NK-92 (cell line): ENCODE data around the gene PCDH15.
"Not testable (repeated sequence)": the region's sequence is repeated elsewhere in the genome, so short reads cannot be mapped to it uniquely, and the experiment has no call there.

Experiments used
- DNase-seq: peaks from one replicate; lab custom pipeline; 2025; ENCODE audit not compliant: unreplicated experiment; lab: John Stamatoyannopoulos, UW

PCDH15 gene

DNA sequence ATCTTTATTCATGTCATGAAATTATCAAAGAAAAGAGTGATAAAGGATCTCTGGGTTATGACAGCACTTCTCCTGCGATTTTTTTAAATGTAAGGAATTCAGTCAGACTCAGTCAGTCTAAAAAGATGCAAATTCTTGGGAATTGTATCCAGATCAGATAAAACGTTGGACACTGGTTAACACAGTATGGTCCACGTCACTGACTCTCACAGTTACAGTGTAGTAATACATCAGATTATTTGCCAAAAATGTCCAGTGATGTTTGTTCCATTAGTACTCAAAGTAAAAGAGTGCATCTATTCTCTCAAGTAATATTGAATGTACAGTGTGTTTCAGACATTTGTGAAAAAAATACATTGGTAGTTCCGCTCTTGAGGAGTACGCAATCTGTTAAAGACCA lies 224.5 kb downstream of the PCDH15 start:
- no peak for DNase-seq

DNA sequence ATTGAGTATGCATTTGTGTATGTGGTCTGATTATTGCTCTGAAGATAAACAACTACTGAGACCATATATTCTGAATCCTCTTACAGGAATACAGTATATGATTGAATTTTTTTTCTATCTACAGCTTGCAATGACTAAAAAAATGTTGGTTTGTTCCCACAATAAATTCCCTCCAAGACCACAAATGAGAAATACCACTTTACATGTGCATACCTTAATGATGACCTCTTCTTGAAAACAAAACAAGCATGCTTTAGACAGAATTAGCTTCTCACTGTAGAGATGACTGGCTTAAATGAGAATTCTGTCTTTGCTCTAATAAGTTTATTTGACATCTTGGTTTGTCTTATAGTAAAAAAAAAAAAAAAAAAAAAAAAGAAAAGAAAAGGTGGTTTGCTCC lies 241.5 kb downstream of the PCDH15 start:
- no peak for DNase-seq

DNA sequence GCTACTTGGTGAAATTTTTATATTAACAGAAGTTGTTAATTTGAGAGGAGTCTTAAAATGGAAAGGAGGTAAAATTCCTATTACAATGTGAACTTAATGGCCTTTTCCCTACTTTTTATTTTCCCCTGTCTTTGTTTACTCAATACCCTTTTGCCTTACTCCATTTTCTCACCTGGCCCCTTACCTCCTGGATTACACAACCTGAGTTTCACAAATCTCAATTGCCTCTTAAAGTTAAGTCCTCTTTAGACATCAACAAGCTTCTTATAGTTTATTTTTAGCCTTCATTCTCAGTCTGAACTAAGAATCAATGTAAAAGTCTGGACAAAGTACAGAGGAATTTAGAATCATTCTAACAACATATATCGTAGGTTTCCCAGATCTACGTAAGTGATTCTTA lies 247.0 kb downstream of the PCDH15 start:
- no peak for DNase-seq

DNA sequence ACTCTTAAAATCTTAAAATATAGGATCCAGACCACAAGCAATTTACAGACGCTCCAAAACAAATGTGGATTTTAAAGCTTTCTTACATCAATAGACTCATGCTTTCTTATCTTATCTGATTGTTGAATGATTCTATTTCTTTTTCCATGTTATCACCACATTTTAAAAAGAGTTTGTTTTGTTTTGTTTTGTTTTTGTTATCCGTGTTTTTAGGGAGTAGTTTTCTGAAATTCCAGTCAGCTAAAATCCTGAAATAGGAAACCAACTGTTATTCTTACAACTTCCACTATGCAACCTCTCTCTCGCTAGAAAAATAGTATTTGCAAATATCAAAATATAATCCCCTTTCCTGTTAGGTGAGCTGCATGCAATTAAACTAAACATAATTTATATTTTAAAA lies 251.0 kb downstream of the PCDH15 start:
- DNase-seq: no peak

DNA sequence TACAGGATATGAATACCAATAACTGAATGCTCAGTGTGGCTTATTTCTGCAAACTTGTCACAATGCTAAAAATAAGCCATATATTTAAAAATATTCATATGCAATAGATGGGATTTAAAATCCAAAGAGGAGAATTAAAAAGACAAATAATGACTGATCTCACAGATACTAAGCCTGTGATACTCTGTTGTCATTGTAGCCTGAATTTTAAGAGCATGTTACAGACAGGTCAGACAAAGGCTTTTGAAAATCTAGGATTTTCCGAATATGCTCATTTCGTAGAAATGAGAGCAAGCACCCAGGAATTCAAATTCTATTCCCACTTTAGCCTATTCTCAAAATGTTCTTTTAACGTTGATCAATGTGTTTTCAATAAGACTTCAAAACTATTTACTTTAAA lies 269.7 kb downstream of the PCDH15 start:
- no peak for DNase-seq

DNA sequence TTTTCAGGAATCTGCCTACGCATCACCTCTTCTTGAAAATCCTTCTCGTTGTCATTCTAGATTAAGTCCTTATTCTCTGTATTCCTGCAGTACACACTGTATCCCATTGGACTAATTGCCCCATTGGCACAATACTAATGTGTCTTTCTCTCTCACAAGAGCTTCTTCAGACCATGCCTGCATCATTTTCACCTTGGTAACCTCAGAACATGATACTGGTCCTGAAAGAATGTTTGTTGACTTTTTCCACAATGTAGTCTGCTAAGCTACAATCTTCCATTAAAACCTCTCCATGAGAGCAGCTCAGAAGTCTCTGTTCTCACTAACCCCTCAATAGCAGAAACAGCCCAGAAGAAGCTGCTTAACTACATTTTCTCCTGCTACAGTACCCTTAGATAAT lies 270.7 kb downstream of the PCDH15 start:
- no peak for DNase-seq

DNA sequence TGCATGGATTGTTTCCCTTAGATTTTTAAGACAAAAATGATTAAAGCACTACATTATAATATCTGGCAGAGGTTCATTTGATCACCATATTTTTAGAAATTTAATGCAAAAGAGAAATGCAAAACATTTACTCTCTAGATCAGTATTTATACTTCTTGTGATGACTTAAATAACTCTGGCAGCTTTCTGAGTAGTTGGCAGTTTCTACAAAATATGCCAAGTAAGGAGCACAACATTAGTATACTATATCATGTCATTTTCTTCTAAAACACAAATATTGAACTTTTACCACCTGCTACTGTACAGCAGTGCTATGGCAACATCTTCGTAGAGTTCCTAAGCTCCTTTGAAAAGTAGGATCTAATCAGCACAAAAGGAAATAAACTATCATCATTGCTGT lies 275.2 kb downstream of the PCDH15 start:
- DNase-seq: no peak

GRCh38 chr10:54515244-54515643 lies 285.8 kb downstream of the PCDH15 start:
- DNase-seq: not testable (repeated sequence)

DNA sequence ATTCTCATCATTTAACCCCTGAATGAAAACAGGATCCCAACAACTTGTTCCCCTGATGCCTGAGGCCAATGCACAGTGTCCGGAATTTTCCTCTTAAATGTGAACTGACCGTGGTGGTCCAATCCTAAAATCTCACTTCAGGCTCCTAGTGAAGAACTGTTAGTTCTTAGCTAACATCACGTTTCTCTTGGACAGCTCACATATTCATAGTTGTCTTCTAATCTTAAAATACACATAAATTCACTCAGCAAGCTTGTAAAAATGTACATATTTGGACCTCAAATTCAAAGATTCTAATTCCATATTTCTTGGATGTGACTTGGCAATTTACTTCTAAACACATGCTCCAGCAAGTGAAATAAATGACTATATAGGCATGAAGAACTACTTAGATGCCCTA lies 297.2 kb downstream of the PCDH15 start:
- no peak for DNase-seq

GRCh38 chr10:54501929-54502328 lies 299.1 kb downstream of the PCDH15 start:
- DNase-seq: no peak

GRCh38 chr10:54496852-54497251 lies 304.2 kb downstream of the PCDH15 start:
- DNase-seq: no peak

GRCh38 chr10:54487743-54488142 lies 313.3 kb downstream of the PCDH15 start:
- DNase-seq: no peak

- no peak for DNase-seq
These were observed 315.1 kb downstream of the PCDH15 start for GRCh38 chr10:54485971-54486370.

- DNase-seq: no peak
These were observed 316.8 kb downstream of the PCDH15 start for GRCh38 chr10:54484186-54484585.

- no peak for DNase-seq
These were observed 322.4 kb downstream of the PCDH15 start for GRCh38 chr10:54478601-54479000.

DNA sequence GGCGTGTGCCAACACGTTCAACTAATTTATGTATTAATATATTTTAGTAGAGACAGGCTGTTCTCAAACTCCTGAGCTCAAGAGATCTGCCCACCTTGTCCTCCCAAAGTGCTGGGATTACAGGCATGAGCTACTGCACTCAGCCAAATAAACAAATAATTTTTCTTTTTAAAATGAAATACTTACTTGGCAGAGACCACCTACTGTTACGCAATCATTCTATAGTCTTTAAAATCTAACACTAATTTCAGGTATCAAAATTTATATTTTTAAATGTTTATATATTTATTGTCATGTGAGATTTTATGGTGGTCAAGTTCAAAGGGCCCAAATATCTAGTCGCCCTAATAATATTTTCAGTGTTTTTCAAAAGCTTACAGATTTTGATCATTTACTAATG lies 323.3 kb downstream of the PCDH15 start:
- DNase-seq: no peak

DNA sequence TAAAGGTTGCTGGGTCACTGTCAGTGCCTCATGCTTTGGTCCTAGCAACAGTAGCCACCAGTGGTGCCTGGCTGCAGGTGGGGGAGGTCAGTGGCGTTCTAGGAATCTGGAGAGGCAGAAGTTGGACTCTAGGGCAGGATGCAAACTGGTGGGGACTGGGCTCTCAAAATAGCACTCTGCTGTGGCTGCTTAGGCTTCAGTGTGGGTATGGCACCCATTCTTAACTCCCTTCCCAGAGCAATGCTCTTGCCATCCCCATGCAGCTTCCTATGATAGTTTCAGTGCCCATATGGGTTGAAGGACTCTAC lies 330.8 kb downstream of the PCDH15 start:
- DNase-seq: no peak

DNA sequence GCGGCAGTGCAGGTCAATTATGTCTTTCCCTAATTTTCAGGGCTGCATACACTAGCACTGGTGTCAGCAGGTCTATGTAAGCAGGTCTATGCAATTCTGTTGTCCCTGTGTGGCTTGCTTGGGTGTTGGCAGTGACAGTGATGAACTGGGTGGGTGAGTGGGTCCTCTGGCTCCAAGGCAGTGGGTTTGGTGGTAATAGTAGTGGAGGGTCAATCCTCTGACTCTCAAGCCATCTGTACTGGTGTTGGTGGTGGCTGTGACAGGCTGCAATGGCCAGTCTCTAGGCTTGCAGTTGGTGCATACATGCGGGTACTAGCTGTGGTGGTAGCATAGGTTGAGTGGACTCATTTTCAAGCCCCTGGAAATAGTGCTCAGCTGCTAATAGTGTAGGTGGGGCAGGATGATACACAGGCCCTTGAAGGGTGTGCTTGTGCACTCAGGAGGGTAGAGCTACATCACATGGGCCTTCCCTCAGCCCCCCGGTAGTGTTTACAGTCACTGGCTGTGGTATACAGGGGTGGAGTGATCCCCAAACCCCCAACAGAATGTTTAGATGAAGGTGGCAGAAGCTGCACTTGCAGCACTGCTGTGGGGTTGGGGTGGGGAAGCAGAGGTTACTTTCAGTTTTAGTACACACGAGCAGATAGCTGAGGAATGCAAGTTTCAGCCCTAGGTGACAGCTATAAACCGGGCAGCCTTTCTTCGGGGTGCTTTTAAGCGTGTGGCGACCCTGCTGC lies 331.3 kb downstream of the PCDH15 start:
- no peak for DNase-seq

- no peak for DNase-seq
These were observed 346.8 kb downstream of the PCDH15 start for GRCh38 chr10:54454271-54454670.

- DNase-seq: no peak
These were observed 352.0 kb downstream of the PCDH15 start for GRCh38 chr10:54449056-54449455.

DNA sequence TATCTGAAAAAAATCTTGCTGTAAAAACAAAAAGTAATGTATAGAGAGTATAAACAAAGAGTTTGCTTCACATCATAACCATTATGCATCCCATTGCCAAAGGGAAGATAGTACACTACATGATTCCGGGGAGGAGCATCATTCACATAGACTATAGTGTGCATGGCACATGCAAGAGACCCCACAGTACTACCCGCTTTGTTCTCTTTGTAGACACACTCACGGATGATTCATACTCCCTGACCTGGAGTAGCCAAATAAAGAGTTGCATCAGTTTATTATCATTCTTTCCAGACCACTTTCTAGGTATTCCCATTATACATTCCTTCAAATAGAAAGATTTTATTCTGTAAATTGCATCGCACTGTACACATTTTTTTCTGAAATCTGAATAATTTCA lies 356.9 kb downstream of the PCDH15 start:
- no peak for DNase-seq

GRCh38 chr10:54441275-54441674 lies 359.8 kb downstream of the PCDH15 start:
- DNase-seq: no peak

GRCh38 chr10:54434782-54435181 lies 366.2 kb downstream of the PCDH15 start:
- no peak for DNase-seq

- no peak for DNase-seq
These were observed 385.5 kb downstream of the PCDH15 start for GRCh38 chr10:54415483-54415882.
